Activated T-cell treated with anti-CD3 and anti-CD28 coated beads for 4 hours (primary cell): ENCODE results near the gene HDAC8.
"Not testable (repeated sequence)": the region's sequence is repeated elsewhere in the genome, so short reads cannot be mapped to it uniquely, and the experiment has no call there.

Source experiments
- DNase-seq: peaks from one replicate; pipeline ENCODE4 v3.0.0-alpha.2; 2020

The HDAC8 gene

GRCh38 chrX:72532366-72532765 is 40.3 kb downstream of the HDAC8 start:
- no peak for DNase-seq

- DNase-seq, result no peak
Observed at GRCh38 chrX:72526534-72527508, 45.8 kb downstream of the HDAC8 start.

GRCh38 chrX:72498782-72499181 is 73.9 kb downstream of the HDAC8 start:
- no peak for DNase-seq

- no peak for DNase-seq
Observed at GRCh38 chrX:72495046-72495445, 77.6 kb downstream of the HDAC8 start.

GRCh38 chrX:72492499-72492898 is 80.1 kb downstream of the HDAC8 start:
- no peak for DNase-seq

- not testable (repeated sequence) for DNase-seq
Observed at GRCh38 chrX:72490221-72490620, 82.4 kb downstream of the HDAC8 start.

GRCh38 chrX:72487661-72488060 is 85.0 kb downstream of the HDAC8 start:
- DNase-seq, result no peak

GRCh38 chrX:72479324-72480274 is 93.0 kb downstream of the HDAC8 start:
- DNase-seq, result no peak

GRCh38 chrX:72478853-72479252 is 93.8 kb downstream of the HDAC8 start:
- no peak for DNase-seq

- no peak for DNase-seq
Observed at GRCh38 chrX:72478351-72478750, 94.3 kb downstream of the HDAC8 start.

- DNase-seq, result no peak
Observed at GRCh38 chrX:72477781-72478181, 94.9 kb downstream of the HDAC8 start.

- no peak for DNase-seq
Observed at GRCh38 chrX:72477376-72477775, 95.3 kb downstream of the HDAC8 start.

- no peak for DNase-seq
Observed at GRCh38 chrX:72475952-72476668, 96.5 kb downstream of the HDAC8 start.

GRCh38 chrX:72475338-72475737 is 97.3 kb downstream of the HDAC8 start:
- DNase-seq, result no peak

GRCh38 chrX:72470532-72471223 is 102.0 kb downstream of the HDAC8 start:
- DNase-seq, result no peak

GRCh38 chrX:72470117-72470516 is 102.5 kb downstream of the HDAC8 start:
- DNase-seq, result no peak

GRCh38 chrX:72468607-72469006 is 104.0 kb downstream of the HDAC8 start:
- no peak for DNase-seq

- no peak for DNase-seq
Observed at GRCh38 chrX:72467135-72467534, 105.5 kb downstream of the HDAC8 start.

- no peak for DNase-seq
Observed at GRCh38 chrX:72466493-72466892, 106.2 kb downstream of the HDAC8 start.

- no peak for DNase-seq
Observed at GRCh38 chrX:72465889-72466288, 106.8 kb downstream of the HDAC8 start.

- DNase-seq, result no peak
Observed at GRCh38 chrX:72461766-72462165, 110.9 kb downstream of the HDAC8 start.

GRCh38 chrX:72461288-72461687 is 111.4 kb downstream of the HDAC8 start:
- no peak for DNase-seq
